ENCODE measurements around the gene RAB27A.

- TF ChIP-seq CTCF (IDR thresholded peaks at IDR 0.05) (no peak), ZFX (IDR thresholded peaks at IDR 0.05; ENCODE audit: borderline replicate concordance) (no peak)
Observed at GRCh38 chr15:55231455-55231854, 58.2 kb downstream of the RAB27A start.
